ENCODE data around the gene CLMP.

- TF ChIP-seq MXI1 (conservative IDR thresholded peaks at IDR 0.05; ENCODE audit: poor library complexity, severe bottlenecking) (no peak), EZH2 (IDR thresholded peaks at IDR 0.05; ENCODE audit: borderline replicate concordance, insufficient read depth, low read length, poor library complexity, severe bottlenecking) (no peak), EP300 (conservative IDR thresholded peaks at IDR 0.05; ENCODE audit: poor library complexity, severe bottlenecking) (no peak)
- TF ChIP-seq, protein P1, sequence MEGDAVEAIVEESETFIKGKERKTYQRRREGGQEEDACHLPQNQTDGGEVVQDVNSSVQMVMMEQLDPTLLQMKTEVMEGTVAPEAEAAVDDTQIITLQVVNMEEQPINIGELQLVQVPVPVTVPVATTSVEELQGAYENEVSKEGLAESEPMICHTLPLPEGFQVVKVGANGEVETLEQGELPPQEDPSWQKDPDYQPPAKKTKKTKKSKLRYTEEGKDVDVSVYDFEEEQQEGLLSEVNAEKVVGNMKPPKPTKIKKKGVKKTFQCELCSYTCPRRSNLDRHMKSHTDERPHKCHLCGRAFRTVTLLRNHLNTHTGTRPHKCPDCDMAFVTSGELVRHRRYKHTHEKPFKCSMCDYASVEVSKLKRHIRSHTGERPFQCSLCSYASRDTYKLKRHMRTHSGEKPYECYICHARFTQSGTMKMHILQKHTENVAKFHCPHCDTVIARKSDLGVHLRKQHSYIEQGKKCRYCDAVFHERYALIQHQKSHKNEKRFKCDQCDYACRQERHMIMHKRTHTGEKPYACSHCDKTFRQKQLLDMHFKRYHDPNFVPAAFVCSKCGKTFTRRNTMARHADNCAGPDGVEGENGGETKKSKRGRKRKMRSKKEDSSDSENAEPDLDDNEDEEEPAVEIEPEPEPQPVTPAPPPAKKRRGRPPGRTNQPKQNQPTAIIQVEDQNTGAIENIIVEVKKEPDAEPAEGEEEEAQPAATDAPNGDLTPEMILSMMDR (IDR thresholded peaks at IDR 0.05; ENCODE audit: poor library complexity, severe bottlenecking): no peak
Measured at GRCh38 chr11:123034597-123034996, 160.5 kb downstream of the CLMP start.
